Stimulated activated CD8-positive, alpha-beta memory T cell treated with anti-CD3 and anti-CD28 coated beads, Interleukin-12 subunit alpha, Interleukin-12 subunit beta, amount 100 ng/mL, for 24 hours (primary cell): ENCODE data around the gene TSR3.
A peak's percentile ranks its signal among the peaks of the same experiment; 100 is the strongest.

Experiments
- DNase-seq: peaks from one replicate; pipeline ENCODE4 v3.0.0-alpha.2; 2020; ENCODE audit errors: extremely low read depth

The TSR3 gene

DNA sequence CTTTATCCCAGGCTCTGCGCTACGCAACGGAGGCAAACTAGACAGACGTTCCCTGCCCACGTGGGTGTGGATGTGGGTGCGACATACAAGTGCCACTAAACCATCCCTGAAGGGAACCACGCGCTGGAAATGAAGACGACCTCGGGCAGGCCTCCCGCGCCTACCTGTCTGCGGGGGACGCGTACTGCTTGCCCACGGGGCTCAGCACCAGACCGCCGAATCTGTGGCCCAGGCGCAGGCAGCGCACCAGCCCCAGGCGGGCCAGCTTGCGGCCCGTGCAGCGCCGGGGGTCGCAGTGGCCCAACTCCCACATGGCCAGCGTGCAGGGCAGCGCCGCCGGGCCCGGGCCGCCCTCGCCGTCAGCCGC lies 480 bp downstream of the TSR3 start:
- no peak for DNase-seq

DNA sequence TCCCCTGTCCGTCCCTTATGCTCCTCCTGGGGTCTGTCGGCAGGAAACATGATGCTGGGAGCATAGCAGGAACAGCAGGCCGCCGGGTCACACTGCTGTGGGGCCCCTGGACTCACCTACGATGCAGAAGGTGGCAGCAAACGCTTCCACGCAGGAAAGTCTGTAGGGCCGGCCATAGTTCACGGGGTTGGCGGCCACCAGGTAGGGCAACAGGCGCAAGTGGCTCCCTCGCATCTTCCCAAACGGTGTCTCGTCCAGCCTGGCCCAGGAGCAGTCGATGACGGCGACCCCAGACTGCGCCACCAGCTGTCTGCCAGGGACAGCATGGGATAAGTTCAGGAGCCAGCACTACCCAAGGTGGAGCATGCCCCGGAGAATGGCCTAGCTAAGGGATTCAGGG lies 987 bp downstream of the TSR3 start:
- DNase-seq: no peak

DNA sequence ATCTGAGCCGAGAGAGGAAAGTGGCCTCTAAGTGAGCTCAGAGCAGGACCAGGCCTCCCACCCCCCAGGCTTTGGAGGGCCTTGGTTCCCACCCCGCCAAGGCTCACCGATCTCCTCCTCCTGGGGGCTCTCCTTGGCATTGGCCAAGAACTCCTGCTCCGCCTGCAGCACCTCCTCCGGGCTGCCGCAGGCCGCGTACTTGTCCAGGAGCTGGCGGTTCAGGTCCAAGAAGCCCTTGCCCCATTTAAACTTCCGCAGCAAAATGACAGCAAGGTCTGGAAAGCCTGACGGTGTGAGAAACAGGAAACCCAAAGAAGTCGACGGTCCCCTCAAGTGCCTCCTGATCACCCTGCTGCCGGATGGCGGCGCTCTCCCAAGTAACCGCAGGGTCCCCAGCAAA lies 1.7 kb downstream of the TSR3 start:
- no peak for DNase-seq

DNA sequence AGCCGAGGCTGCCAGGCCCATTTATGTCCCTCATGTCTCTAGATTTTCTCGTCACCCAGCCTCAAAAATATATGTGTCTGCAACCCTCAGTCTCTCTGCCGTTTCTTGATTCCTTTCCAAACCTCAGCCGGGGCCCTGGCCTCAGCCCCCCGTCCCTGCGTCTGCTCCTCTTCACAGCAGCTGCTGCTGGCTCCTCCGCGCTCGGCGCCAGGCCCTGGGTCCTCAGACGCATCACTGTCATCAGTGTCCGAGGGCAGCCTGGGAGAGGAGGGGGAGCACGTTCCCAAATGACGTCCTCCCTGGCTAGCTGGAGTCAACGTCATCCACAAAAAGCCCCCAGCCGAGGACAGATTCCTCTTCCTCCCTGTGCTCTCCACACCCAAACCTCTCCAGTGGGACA lies 2.3 kb downstream of the TSR3 start:
- no peak for DNase-seq

DNA sequence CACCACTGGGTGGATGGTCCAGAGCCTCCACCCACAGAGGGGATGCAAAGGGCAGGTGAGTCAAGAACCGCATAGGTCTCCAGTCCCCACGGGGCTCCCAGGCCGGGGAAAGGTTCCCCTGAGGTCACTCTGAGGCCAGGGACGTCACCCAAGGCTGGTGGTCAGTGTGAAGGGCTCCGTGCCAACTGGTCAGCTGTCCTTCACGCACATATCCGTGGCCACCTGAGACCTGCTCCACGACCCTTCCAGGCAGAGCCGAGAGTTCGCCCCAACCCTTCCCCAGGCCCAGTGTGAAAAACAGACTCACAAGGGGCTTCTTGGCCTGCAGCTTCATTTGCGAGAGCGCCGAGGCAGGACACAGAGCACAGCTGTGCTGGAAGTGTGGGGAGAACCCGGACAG lies 2.8 kb downstream of the TSR3 start:
- DNase-seq: no peak

DNA sequence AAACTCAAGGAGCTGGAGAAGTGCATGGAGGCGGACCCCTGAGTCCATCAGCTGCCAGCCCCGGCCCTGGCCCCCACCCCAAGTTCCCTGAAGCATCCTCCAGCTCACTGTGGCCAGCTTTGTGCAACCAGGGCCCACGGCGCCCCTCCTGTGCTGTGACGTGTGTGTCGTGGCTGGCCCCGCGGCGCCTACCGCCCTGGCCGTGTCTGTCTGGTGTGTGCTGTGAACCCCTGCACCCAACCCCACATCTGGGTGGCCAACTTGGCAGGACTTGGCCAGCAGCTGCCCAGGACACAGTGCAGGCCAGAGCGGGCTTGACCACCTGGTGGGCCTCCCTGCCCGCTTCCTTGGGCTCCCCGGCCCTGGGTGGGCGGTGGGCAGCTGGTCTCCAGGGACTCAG lies 3.2 kb downstream of the TSR3 start:
- no peak for DNase-seq

DNA sequence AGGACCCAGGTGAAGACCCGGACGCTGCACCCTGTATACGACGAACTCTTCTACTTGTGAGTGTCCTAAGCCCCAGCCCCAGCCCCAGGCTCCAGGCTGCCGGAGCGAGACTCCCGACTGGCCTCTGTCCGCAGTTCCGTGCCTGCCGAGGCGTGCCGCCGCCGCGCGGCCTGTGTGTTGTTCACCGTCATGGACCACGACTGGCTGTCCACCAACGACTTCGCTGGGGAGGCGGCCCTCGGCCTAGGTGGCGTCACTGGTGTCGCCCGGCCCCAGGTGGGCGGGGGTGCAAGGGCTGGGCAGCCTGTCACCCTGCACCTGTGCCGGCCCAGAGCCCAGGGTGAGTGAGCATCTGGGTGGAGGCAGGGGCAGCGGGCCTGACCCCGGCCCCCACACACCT lies 3.7 kb downstream of the TSR3 start:
- no peak for DNase-seq

DNA sequence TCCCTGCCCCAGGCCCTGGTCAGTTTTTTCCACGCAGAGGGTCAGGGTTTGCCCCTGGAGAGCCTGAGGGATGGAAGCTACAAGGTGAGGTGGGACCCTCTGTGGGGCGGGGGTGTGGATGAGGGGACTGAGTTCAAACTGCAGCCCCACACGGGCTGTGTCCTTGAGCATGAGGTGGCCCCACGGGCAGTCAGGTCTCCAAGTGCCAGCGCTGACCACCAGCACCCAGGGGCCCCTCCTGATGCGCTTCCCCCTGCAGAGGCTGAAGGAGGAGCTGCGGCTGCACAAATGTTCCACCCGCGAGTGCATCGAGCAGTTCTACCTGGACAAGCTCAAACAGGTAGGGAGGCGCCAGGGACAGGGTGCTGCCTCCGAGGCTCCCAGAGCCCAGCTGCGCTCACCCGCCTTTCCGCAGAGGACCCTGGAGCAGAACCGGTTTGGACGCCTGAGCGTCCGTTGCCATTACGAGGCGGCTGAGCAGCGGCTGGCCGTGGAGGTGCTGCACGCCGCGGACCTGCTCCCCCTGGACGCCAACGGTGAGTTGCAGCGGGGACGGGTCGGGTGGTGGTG lies 4.3 kb downstream of the TSR3 start:
- DNase-seq: no peak

DNA sequence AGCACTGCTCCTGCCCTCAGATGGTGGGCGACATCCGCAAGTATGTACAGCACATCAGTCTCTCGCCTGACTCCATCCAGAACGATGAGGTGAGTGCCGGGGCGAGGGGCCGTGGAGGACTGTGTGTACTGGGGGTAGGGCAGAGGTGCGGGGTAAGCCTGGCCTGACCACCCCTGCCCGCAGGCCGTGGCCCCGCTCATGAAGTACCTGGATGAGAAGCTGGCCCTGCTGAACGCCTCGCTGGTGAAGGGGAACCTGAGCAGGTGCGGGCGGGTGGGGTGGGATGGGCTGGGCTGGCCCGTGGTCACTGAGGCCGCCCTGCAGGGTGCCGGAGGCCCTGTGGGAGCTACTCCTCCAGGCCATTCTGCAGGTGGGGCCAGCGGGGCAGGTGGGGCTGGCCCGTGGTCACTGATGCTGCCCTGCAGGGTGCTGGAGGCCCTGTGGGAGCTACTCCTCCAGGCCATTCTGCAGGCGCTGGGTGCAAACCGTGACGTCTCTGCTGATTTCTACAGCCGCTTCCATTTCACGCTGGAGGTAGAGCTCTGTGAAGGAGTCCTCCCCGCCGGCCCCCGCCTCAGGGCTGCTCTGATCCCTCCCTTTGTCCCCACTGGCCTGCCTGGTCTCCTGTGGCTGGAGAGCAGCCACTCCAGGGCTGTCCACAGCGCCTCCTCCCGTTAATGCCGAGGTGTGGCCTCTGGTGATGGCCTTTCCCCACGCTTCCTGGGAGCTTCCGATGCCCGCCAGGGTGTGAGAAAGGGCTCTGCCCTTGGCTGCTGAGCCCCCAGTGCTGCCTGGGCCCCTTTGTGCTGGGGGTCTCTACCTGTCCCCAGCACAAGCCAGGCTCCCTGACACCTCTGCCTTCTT lies 5.0 kb downstream of the TSR3 start:
- no peak for DNase-seq

DNA sequence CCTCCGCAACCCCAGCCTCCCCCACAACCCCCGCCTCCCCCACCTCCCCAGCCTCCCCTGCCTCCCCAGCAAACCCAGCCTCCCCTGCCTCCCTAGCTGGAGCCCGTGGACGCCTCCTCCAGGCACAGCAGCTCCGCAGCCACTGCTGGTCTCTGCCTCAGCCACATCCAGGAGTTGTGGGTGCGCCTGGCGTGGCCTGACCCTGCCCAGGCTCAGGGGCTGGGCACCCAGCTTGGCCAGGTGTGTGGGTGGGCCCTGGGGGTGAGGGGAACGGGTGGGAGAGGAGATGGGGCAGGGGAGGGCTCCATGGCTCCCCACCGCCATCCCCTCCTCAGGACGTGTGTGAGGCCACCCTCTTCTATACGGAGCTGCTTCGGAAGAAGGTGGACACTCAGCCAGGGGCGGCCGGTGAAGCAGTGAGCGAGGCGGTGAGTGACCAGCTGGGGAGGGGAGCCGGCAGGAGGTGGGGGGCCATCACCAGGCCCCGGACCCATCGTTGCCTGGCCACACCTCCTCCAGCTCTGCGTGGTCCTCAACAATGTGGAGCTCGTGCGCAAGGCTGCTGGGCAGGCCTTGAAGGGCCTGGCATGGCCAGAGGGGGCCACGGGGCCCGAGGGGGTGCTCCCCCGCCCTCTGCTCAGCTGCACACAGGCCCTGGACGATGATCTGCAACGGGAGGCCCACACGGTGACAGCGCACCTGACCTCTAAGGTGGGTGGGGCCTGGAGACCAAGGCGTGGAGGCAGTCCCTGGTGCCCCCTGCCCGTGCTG lies 5.8 kb downstream of the TSR3 start:
- no peak for DNase-seq

DNA sequence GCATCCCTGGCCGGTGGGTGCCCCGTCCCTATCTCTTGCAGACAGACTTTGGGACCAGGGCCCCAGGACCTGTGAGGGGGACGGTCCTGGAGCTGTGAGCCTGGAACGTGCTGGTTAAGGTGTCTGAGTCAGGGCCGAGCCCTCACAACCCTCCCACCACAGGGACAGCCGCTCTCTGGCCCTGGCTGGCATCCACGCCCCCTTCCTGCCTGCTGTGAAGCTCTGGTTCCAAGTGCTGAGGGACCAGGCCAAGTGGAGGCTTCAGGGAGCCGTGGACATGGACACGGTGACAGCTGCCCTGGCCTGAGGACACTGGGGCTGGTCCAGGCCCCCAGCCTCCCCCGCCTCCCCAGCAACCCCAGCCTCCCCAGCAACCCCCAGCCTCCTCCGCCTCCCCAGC lies 6.6 kb downstream of the TSR3 start:
- DNase-seq: no peak

DNA sequence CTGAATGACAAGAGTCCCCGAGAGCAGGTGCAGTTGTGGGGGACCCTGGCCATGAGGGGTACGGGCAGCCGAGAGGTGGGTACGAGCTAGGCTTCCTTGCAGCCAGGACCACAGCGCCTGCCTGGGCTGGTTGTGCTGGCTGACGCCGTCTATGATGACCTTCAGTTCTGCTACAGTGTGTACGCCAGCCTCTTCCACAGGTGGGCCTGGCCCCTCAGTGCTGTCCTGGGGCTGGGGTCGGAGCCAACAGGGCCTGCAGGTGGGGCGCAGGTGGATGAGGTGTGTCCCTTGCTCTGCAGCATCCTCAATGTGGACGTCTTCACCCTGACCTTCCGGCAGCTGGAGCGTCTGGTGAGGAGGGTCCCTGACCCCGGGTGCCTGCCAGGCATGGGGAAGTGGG lies 7.2 kb downstream of the TSR3 start:
- no peak for DNase-seq

DNA sequence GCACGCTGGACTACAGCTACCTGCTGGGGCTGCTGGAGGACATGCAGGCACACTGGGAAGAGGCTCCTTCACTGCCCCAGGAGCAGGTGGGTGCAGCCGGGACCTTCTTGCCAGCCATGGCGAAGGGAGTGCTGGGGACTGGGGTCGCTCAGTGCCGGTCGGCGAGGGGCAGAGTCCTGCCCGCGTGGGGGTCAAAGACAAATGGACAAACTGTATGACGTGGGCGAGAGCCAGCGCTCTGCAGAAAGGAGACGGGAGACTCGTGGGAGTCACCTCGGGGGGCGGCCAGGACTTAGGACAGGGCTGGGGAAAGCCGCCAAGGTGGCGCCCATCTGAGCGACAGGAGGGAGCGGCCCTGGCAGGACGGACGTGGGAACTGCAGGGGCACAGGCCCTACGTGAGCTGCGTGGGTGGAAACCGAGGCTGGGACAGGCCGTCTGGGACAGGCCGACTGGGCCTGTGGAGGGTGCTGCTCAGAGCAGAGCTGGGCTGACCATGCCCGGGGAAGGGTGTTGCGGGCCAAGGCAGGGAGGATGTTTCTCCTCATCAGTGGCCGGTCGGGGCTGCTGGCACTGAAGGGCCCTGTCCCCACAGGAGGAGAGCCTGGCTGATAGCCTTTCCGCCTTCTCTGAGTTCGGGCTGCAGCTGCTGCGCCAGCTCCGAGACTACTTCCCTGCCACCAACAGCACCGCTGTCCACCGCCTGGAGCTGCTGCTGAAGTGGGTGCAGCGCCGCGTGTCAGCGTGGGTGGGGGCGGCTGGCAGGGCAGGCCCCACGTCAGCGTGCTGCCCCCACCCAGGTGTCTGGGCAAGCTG lies 8.0 kb downstream of the TSR3 start:
- no peak for DNase-seq

DNA sequence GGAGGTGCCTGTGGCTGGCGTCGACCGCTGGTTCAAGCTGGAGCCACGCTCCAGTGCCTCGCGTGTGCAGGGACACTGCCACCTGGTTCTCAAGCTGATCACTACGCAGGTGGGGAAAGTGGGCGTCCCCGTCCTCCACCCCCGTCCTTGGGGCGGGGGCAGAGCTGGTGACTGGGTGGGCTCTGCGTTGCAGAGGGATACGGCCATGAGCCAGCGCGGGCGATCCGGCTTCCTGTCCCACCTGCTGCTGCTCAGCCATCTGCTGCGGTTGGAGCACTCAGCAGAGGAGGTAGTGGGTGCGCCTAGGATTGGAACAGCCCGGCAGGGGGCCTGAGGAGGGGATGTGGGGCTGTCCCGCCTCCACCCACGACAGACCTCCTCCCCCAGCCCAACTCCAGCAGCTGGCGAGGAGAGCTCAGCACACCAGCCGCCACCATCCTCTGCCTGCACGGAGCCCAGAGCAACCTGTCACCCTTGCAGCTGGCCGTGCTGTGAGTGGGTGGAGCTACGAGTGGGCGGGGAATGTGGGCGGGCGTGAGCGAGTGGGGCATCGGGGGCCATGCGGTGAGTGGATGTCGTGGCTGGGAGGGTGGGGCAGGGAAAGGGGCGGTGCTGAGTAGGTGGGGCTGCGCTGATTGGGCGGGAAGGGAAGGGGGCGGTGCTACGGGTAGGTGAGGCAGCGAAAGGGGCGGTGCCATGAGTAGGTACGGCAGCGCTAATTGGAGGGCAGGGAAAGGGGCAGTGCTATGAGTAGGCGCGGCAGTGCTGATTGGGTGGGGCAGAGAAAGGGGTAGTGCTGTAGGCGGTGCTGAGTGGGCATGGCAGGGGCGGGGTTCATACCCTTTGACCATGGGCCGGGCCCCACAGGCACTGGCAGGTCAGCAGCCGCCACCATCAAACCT lies 8.9 kb downstream of the TSR3 start:
- peak; percentile 73 for DNase-seq

DNA sequence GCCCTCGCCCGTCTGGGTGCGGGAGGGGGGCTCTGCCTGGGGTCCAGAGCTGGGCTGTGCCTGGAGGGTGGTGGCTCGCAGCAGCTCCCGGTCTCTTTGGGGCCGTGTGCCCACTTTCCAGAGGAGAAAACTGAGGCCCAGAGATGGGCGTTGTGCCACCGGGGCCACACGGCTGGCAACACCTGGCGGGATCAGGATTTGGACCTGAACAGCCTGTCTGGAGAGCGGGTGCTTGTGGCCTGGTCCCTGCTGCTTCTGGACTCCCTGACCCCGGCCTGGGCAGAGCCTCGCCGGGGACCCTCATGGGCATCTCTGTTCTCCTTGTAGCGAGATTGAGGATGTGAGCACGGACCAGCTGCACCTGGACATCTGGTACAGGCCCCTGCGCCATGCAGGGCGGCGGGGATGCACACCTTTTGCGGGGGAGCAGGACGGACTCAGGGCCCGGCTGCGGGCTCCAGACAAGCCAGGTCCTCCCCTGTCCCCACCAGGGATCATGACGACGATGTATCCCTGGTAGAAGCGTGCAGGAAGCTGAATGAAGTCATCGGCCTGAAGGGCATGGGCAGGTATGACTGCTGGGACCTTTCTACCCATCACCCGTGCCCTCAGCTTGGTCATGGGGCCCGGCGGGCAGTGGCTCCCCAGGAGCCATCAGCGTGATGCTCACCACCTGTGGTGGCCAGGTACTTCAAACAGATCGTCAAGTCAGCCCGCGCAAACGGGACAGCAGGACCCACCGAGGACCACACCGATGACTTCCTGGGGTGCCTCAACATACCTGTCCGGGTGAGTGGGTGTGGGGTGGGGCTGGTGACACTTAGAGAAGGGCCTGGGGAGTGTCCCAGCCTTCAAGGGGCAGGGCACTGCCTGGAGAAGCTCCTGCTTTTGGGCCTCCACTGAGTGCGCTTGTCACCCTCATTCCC lies 9.9 kb downstream of the TSR3 start:
- DNase-seq: no peak

DNA sequence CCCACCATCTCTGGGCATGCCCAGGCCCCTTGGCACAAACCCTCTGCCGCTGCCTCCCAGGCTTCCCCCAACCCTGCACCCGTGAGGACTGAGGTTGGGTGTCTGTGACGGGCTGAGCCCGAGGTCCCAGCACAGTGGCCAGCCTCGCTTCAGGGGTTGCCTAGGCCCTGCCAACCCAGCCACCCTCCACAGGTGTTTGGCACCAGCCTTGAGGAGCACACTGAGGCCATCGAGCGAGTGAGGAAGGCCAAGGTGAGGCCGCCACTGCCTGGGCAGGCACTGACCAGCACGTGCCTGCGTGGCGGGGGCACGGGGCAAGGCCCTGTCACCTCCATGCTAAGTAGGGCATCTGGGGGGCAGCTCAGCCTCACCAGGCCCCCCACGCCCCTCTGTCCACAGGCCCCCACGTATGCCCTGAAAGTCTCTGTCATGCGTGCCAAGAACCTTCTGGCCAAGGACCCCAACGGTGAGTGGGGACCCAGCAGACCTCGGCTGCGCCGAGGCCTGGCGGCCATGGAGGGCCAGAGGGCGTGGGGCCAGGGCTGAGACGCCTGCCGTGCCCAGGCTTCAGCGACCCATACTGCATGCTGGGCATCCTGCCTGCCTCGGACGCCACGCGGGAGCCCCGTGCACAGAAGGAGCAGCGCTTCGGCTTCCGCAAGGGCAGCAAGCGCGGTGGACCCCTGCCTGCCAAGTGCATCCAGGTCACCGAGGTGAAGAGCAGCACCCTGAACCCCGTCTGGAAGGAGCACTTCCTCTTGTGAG lies 10.8 kb downstream of the TSR3 start:
- DNase-seq: no peak

DNA sequence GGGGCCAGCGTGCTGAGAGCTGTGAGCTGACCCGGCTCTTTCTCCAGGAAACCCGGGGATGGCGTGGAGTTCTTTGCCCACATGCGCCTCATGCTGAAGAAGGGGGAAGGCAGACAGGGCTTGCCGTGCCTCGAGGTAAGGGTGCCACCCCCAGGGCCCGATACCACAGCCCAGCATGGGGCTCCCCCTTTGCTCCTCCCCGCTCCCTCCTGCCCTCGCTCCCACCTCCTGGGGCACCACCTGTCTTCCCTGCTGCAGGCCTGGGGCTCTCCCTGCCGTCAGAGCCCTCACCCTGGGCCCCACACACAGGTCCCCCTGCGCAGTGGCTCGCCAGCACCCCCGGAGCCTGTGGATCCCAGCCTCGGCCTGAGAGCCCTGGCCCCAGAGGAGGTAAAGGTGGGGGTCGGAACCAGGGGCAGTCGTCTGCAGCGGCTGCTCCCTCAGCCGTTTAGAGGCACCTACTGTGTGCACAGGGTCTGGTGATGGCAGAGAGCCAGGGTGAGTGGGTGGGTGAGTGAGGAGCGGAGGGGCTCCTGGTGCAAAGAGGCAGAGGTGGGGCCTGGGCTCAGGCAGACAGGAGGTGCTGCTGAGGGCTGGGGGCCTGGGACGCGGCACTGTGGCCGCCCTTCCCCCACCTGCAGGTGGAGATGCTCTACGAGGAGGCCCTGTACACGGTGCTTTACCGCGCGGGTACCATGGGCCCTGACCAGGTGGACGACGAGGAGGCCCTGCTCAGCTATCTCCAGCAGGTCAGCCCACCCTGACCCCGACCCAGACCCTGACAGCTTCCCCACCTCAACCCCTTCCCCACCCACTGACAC lies 12.6 kb downstream of the TSR3 start:
- DNase-seq: no peak

DNA sequence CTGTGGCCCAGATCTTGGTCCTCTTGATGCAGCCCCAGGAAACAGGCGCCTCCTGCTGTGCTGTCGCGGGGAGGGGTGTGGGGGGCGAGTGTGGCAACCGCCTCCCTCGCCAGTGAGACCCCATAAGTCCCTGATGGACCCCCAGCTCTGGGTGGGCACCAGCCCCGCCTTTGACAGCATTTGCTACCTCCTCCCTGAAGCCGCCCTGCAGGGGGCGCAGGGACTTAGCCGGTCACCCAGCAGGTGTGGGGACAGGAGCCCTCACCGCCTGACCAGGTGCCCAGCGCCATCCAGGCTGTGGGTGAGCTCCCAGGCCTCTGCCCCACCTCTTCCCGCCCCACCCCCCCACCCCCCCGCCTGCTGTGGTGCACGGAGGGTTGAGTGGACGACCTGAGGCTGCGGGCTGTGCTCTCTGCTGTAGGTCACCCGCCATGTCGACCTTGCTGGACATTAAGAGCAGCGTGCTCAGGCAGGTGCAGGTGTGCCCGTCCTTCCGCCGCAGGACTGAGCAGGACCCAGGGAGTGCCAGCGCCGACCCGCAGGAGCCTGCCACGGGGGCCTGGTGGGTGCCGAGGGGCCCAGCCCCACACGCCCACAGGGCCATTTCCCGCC lies 13.5 kb downstream of the TSR3 start:
- no peak for DNase-seq
